Activated CD4-positive, CD25-positive, alpha-beta regulatory T cell treated with anti-CD3 and anti-CD28 coated beads, Interleukin-2, amount 50 U/mL, for 24 hours (primary cell): ENCODE measurements around the gene MYH9.
"Not testable (repeated sequence)": the region's sequence is repeated elsewhere in the genome, so short reads cannot be mapped to it uniquely, and the experiment has no call there.

Experiments
- ATAC-seq, 2 donors: fragments of 150-1000 bp; cut with Tn5 transposase; one replicate each; pipeline ENCODE4 v1.10.0; 2021; ENCODE audit warnings: mild to moderate bottlenecking in 1 of 2, moderate library complexity in 1 of 2

Gene MYH9

GRCh38 chr22:36387959-36388726, at the start of gene MYH9:
Gene MYH9, minus strand, starts transcription at chr22:36387967. Its CDS starts 38,731 bp downstream, at chr22:36349236.
- ATAC-seq = peak; percentile 83 to 84

GRCh38 chr22:36435516-36436415, 48.0 kb upstream of the MYH9 start:
- ATAC-seq = peak; percentile 92 to 93

GRCh38 chr22:36433318-36434231, 45.8 kb upstream of the MYH9 start:
- no peak for ATAC-seq

- no peak for ATAC-seq
These were observed 45.0 kb upstream of the MYH9 start for GRCh38 chr22:36432592-36433317.

GRCh38 chr22:36431977-36432376, 44.2 kb upstream of the MYH9 start:
- ATAC-seq = no peak

- no peak for ATAC-seq
These were observed 43.1 kb upstream of the MYH9 start for GRCh38 chr22:36430863-36431262.

GRCh38 chr22:36427952-36428351, 40.2 kb upstream of the MYH9 start:
- not testable (repeated sequence) for ATAC-seq

GRCh38 chr22:36425977-36426523, 38.3 kb upstream of the MYH9 start:
- peak in 1 of 2 donors; percentile 63 for ATAC-seq

- no peak for ATAC-seq
These were observed 37.3 kb upstream of the MYH9 start for GRCh38 chr22:36424901-36425579.

GRCh38 chr22:36424466-36424865, 36.7 kb upstream of the MYH9 start:
- ATAC-seq = not testable (repeated sequence)

- ATAC-seq = no peak
These were observed 36.0 kb upstream of the MYH9 start for GRCh38 chr22:36423461-36424404.

GRCh38 chr22:36422287-36423014, 34.7 kb upstream of the MYH9 start:
- ATAC-seq = no peak

GRCh38 chr22:36419912-36420882, 32.4 kb upstream of the MYH9 start:
- no peak for ATAC-seq

- ATAC-seq = no peak
These were observed 31.6 kb upstream of the MYH9 start for GRCh38 chr22:36419177-36419911.

GRCh38 chr22:36417281-36417686, 29.5 kb upstream of the MYH9 start:
- no peak for ATAC-seq

GRCh38 chr22:36415415-36416168, 27.8 kb upstream of the MYH9 start:
- no peak for ATAC-seq
